ENCODE data around the gene FADD.
"Not testable (repeated sequence)": the region's sequence is repeated elsewhere in the genome, so short reads cannot be mapped to it uniquely, and the experiment has no call there.

Gene FADD

DNA sequence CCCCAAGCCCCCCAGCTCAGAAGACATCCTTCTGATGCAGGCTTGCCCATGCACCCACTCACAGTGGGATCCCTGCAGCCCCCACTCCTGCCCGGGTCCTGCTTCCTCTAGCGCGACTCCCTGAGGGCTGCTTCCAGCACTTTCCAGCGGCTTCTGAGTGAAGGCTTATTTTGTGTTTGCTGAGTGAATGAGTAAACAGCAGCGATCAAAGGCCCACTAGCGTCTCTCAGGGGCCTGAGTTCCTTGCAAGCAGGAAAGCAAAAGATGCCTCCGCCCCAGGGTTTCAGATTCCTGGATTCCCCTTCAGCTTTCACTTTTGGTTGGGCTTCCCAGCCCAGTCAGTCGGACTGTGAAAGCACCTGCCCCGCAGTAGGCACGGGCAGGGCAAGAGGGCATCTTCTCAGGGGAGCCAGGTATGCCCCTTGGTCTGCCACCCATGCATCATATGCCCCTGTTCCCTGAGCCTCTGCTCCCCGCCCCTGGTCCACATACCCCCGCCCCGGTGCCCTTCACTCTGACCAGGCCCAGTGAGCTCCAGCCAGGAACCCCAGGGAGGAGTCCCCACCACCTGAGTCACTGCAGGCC is 9.2 kb downstream of the FADD start:
- DNase-seq (ENCODE audit: low read depth in 1 of 2, low spot score in 1 of 2) = peak in 1 of 2 experiments; percentile 51
- TF ChIP-seq JUND (IDR thresholded peaks at IDR 0.05; ENCODE audit: low read depth) = no peak
- in situ Hi-C loops (cut with HindIII; ENCODE audit: low pct_unique_long_range_greater_than_20kb, low sequenced_read_pairs) = no loop called here

GRCh38 chr11:70217388-70217787 is 14.3 kb downstream of the FADD start:
- in situ Hi-C loops (cut with HindIII; ENCODE audit: low pct_unique_long_range_greater_than_20kb, low sequenced_read_pairs); DNase-seq (ENCODE audit: low read depth in 1 of 2, low spot score in 1 of 2): not testable (repeated sequence)

DNA sequence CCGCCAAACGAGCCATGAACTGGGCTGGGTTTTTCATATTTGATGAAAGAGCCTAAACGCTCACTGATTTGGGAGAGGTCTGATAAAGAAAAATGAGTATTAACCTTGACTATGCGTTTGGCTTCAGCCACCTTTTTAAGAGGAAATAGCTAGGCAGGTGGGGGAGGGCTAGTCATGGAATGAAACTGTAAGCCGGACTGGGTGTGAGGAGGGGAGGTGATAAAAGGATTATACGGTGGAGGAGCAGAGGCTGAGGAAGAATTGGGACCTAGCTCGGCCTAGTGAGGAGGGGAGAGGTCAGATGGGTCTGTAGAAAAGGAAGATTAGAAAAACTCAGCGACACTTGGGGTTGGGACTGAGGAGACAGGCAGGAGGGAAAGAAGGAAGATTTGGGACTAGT is 15.0 kb downstream of the FADD start:
- DNase-seq (ENCODE audit: low read depth in 1 of 2, low spot score in 1 of 2); in situ Hi-C loops (cut with HindIII; ENCODE audit: low pct_unique_long_range_greater_than_20kb, low sequenced_read_pairs): not testable (repeated sequence)

DNA sequence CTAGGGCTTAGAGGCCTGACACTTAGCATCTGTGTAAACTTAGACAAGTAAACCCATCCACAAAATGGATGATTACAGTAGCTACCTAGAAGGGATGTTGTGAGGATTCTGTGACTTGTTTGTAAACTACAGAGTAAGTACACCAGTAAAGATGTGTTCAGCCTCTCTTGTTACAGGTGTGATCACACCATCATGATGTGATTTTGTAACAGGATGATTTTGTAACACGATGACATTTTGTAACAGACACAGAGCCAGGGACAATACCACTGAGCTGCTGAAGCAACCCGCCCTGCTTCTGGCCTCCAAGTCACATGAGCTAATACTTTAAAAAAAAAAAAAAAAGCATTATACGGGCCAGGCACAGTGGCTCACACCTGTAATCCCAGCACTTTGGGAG is 17.0 kb downstream of the FADD start:
- no peak for TF ChIP-seq JUND (IDR thresholded peaks at IDR 0.05; ENCODE audit: low read depth)
- DNase-seq (ENCODE audit: low read depth in 1 of 2, low spot score in 1 of 2) = no peak
- in situ Hi-C loops (cut with HindIII; ENCODE audit: low pct_unique_long_range_greater_than_20kb, low sequenced_read_pairs) = no loop called here

GRCh38 chr11:70220920-70221319 is 17.8 kb downstream of the FADD start:
- in situ Hi-C loops (cut with HindIII; ENCODE audit: low pct_unique_long_range_greater_than_20kb, low sequenced_read_pairs) = no loop called here
- no peak for DNase-seq (ENCODE audit: low read depth in 1 of 2, low spot score in 1 of 2)
- no peak for TF ChIP-seq JUND (IDR thresholded peaks at IDR 0.05; ENCODE audit: low read depth)

DNA sequence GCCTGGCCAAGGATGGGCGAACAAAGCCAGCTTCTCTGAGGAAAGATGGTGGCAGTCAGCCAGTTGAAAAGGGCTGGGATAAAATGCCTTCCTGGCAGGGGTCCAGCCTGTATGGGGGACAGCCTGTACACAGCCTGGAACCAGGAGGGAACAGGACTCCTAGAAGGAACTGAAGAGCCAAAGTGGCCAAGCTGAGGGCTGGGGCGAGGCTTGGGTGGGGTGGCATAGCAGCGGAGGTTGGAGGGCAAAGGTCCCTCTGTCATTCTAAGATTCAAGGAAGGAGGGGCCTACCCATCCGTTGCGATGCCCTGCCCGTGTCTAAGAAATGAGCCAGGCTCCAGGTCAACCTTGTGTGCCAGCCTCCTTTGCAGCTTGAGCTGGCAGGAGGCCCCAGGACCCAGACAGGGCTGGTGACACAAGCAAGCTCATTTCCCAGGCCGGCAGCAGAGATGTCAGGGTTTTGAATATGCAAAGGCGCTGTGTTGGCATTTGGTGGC is 22.6 kb downstream of the FADD start:
- no peak for DNase-seq (ENCODE audit: low read depth in 1 of 2, low spot score in 1 of 2)
- in situ Hi-C loops (cut with HindIII; ENCODE audit: low pct_unique_long_range_greater_than_20kb, low sequenced_read_pairs) = no loop called here
- no peak for TF ChIP-seq JUND (IDR thresholded peaks at IDR 0.05; ENCODE audit: low read depth)

DNA sequence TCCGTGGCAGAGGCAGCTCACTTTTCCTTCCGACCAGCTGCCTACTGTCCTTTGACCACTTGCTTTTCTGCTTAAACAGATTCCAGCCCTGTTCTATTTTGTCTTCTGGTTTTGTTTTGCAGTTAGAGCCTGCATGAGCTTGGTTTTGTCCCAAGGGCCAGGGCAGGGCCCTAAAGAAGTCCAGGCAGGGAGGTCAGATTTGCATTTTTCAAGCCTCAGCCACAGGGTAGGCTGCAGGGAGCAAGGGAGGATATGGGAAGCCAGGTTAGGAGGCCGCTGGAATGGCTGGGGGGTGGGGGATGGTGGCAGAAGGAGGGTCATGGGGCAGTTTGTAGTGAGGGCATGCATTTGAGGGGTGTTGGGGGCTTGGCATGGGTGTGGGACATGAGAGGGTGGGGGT is 23.1 kb downstream of the FADD start:
- in situ Hi-C loops (cut with HindIII; ENCODE audit: low pct_unique_long_range_greater_than_20kb, low sequenced_read_pairs) = no loop called here
- DNase-seq (ENCODE audit: low read depth in 1 of 2, low spot score in 1 of 2) = no peak
- TF ChIP-seq JUND (IDR thresholded peaks at IDR 0.05; ENCODE audit: low read depth) = no peak

- no peak for TF ChIP-seq JUND (IDR thresholded peaks at IDR 0.05; ENCODE audit: low read depth)
- peak in 1 of 2 experiments; percentile 69 for DNase-seq (ENCODE audit: low read depth in 1 of 2, low spot score in 1 of 2)
- in situ Hi-C loops (cut with HindIII; ENCODE audit: low pct_unique_long_range_greater_than_20kb, low sequenced_read_pairs) = no loop called here
Observed at GRCh38 chr11:70226967-70227366, 23.9 kb downstream of the FADD start.

DNA sequence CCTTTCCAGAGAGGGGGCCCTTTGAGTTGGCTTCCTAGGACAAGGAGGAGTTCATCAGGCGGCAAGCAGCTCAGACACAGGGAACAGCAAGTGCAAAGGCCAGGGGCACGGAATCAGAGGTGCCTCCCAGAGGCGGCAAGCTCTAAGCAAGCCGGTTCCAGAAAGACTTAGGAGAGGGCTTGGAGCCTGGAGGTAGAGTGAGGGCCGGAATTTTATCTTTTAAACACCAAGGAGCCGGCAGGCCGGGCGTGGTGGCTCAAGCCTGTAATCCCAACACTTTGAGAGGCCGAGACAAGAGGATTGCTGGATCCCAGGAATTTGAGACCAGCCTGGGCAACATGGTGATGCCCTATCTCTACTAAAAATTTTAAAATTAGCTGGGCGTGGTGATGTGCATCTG is 26.6 kb downstream of the FADD start:
- DNase-seq (ENCODE audit: low read depth in 1 of 2, low spot score in 1 of 2) = no peak
- in situ Hi-C loops (cut with HindIII; ENCODE audit: low pct_unique_long_range_greater_than_20kb, low sequenced_read_pairs) = no loop called here
- TF ChIP-seq JUND (IDR thresholded peaks at IDR 0.05; ENCODE audit: low read depth) = no peak

DNA sequence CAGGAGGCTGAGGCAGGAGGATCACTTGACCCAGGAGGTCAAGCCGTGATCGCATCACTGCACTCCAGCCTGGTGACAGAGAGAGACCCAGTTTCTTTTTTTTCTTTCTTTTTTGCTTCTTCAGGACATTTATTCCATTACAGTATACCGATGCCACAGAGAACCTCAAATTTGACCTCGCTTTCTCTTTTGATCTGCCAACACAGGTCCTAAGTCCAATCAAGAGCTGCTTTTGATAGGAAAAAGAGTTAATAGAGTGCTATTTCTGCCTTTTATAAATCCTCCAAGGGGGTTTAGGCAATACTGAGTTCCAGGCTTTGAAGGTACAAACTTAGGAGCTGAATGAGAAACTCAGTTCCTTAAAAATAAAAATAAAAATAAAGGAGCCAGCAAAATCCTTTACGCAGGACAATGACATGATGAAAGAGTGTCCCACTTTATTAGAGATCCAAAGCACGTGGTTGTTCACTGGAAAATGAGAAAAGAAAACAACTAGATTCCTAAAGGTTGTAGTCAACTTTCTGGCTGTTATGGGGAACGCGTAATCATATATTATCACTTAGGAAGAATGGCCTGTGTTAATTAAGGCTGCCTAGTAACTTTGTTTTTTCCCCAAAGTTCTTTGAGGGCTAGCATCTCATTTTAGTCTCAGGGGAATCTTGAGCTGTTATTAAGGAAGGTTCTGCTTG is 27.2 kb downstream of the FADD start:
- TF ChIP-seq JUND (IDR thresholded peaks at IDR 0.05; ENCODE audit: low read depth) = no peak
- in situ Hi-C loops (cut with HindIII; ENCODE audit: low pct_unique_long_range_greater_than_20kb, low sequenced_read_pairs) = no loop called here
- no peak for DNase-seq (ENCODE audit: low read depth in 1 of 2, low spot score in 1 of 2)

DNA sequence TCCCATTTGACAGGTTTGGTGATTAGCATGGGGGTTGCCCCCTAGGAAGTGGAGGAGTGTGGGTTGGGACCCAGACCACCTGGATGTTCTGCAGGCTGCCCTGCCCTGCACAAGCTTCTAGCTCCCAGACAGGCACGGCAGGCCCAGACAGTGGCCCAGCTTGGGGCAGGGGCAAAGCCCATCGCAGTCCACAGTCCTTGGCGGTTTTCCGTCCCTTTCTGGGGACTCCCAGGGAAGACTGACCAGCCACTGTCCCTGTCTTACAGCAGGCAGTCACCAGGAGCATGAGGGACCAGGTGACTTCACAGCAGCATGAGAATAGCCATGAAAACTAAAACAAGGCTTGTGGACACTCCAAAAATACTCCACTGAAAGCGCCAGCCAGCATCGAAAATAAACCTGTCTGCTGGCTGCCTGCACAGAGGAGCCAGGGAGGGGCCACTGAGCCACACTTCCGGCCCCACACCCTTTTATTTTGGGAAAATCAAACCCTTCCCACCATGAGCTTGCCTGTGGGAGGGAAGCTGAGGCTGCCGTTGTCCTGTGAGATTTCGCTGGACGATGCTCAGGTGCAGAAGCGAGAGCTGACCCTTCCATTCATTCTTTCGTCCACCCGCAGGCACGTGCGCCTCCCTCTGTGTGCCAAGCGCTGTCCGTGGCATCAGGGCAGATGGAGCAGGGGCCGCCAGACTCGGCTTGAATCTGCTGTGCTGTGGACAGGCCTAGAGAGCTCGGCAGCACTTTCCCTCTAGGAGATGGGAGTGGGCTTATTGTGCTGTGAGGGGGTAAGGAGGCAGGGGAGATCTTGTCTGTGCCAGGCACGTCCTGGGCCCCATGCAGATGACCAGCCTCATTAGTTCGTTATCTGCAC is 28.0 kb downstream of the FADD start:
- in situ Hi-C loops (cut with HindIII; ENCODE audit: low pct_unique_long_range_greater_than_20kb, low sequenced_read_pairs) = no loop called here
- no peak for TF ChIP-seq JUND (IDR thresholded peaks at IDR 0.05; ENCODE audit: low read depth)
- no peak for DNase-seq (ENCODE audit: low read depth in 1 of 2, low spot score in 1 of 2)

- in situ Hi-C loops (cut with HindIII; ENCODE audit: low pct_unique_long_range_greater_than_20kb, low sequenced_read_pairs) = no loop called here
- TF ChIP-seq JUND (IDR thresholded peaks at IDR 0.05; ENCODE audit: low read depth) = no peak
- DNase-seq (ENCODE audit: low read depth in 1 of 2, low spot score in 1 of 2) = no peak
Observed at GRCh38 chr11:70233034-70233433, 29.9 kb downstream of the FADD start.

GRCh38 chr11:70233511-70233934 is 30.4 kb downstream of the FADD start:
- in situ Hi-C loops (cut with HindIII; ENCODE audit: low pct_unique_long_range_greater_than_20kb, low sequenced_read_pairs) = no loop called here
- TF ChIP-seq JUND (IDR thresholded peaks at IDR 0.05; ENCODE audit: low read depth) = peak; percentile 95
- peak; percentile 77 to 97 for DNase-seq (ENCODE audit: low read depth in 1 of 2, low spot score in 1 of 2)
